H9 (cell line): ENCODE measurements around the gene PAQR7. TPM values are rescaled to one million over a fixed set of nuclear protein-coding genes. Genes with fewer than 3 reads are reported as not detected.

Experiments
- DNase-seq: peaks from one replicate; pipeline ENCODE4 v3.0.0-alpha.2; 2017
- H2AFZ ChIP-seq: one replicate; pipeline ENCODE4 v1.6.1; 2013; ENCODE audit warnings: mild to moderate bottlenecking, low read length, control low read depth, moderate library complexity
- H2AK5ac ChIP-seq: 2 replicates; pipeline ENCODE4 v1.6.1; 2013; ENCODE audit warnings: low read length, control low read depth, mixed read lengths; ENCODE audit not compliant: insufficient read length
- H2BK120ac ChIP-seq: one replicate; pipeline ENCODE4 v1.6.1; 2013; ENCODE audit warnings: low read depth, mild to moderate bottlenecking, low read length, control low read depth, inconsistent platforms; ENCODE audit not compliant: poor library complexity, severe bottlenecking
- H2BK12ac ChIP-seq: 2 replicates; pipeline ENCODE4 v1.6.1; 2013; ENCODE audit warnings: low read length, control low read depth, mixed read lengths, low read depth; ENCODE audit not compliant: insufficient read length
- H2BK15ac ChIP-seq: 2 replicates; pipeline ENCODE4 v1.6.1; 2013; ENCODE audit warnings: low read depth, low read length, control low read depth
- H2BK20ac ChIP-seq: one replicate; pipeline ENCODE4 v1.6.1; 2013; ENCODE audit warnings: low read depth, mild to moderate bottlenecking, low read length, control low read depth, inconsistent platforms; ENCODE audit not compliant: poor library complexity, severe bottlenecking
- H2BK5ac ChIP-seq: 2 replicates; pipeline ENCODE4 v1.6.1; 2013; ENCODE audit warnings: low read length, control low read depth, mixed read lengths; ENCODE audit not compliant: insufficient read length
- H3K14ac ChIP-seq: 2 replicates; pipeline ENCODE4 v1.6.1; 2013; ENCODE audit warnings: low read length, control low read depth; ENCODE audit not compliant: insufficient read depth
- H3K18ac ChIP-seq: 2 replicates; pipeline ENCODE4 v1.6.1; 2013; ENCODE audit warnings: low read depth, mild to moderate bottlenecking, mixed read lengths, low read length, control low read depth; ENCODE audit not compliant: insufficient read length
- H3K23ac ChIP-seq: 2 replicates; pipeline ENCODE4 v1.6.1; 2013; ENCODE audit warnings: low read length, control low read depth, mixed read lengths, low read depth; ENCODE audit not compliant: insufficient read length
- H3K23me2 ChIP-seq: 2 replicates; pipeline ENCODE4 v1.6.1; 2013; ENCODE audit warnings: low read depth, mild to moderate bottlenecking, mixed read lengths, low read length, control low read depth; ENCODE audit not compliant: insufficient read length, poor library complexity, severe bottlenecking
- H3K27ac ChIP-seq: 2 replicates; pipeline ENCODE4 v1.5.1; 2013; ENCODE audit warnings: low read length, control low read depth, mixed read lengths, low read depth; ENCODE audit not compliant: insufficient read length
- H3K27me3 ChIP-seq: 2 replicates; pipeline ENCODE4 v1.6.1; 2013; ENCODE audit warnings: low read length, control low read depth, inconsistent platforms; ENCODE audit not compliant: insufficient read depth
- H3K4ac ChIP-seq: 2 replicates; pipeline ENCODE4 v1.6.1; 2013; ENCODE audit warnings: low read depth, mild to moderate bottlenecking, control low read depth, inconsistent platforms, low read length, moderate library complexity
- H3K4me1 ChIP-seq: 2 replicates; pipeline ENCODE4 v1.6.1; 2013; ENCODE audit warnings: low read length, control low read depth, inconsistent platforms; ENCODE audit not compliant: insufficient read depth
- H3K4me2 ChIP-seq: 2 replicates; pipeline ENCODE4 v1.6.1; 2013; ENCODE audit warnings: low read length, control low read depth, mixed read lengths; ENCODE audit not compliant: insufficient read length, insufficient read depth
- H3K56ac ChIP-seq: 2 replicates; pipeline ENCODE4 v1.6.1; 2013; ENCODE audit warnings: low read depth, mild to moderate bottlenecking, mixed read lengths, low read length, control low read depth; ENCODE audit not compliant: insufficient read length
- H3K79me1 ChIP-seq: 2 replicates; pipeline ENCODE4 v1.6.1; 2013; ENCODE audit warnings: low read depth, mild to moderate bottlenecking, moderate library complexity, low read length, control low read depth, inconsistent platforms; ENCODE audit not compliant: insufficient read depth, poor library complexity, severe bottlenecking
- H3K79me2 ChIP-seq: 2 replicates; pipeline ENCODE4 v1.6.1; 2013; ENCODE audit warnings: low read length, control low read depth, inconsistent platforms; ENCODE audit not compliant: insufficient read depth
- H3K9ac ChIP-seq: 2 replicates; pipeline ENCODE4 v1.6.1; 2013; ENCODE audit warnings: low read length, control low read depth, mixed read lengths; ENCODE audit not compliant: insufficient read length; ENCODE audit errors: extremely low read depth
- H3K9me3 ChIP-seq: one replicate; pipeline ENCODE4 v1.6.1; 2013; ENCODE audit warnings: low read depth, low read length, inconsistent platforms; ENCODE audit not compliant: control insufficient read depth
- H3T11ph ChIP-seq: one replicate; pipeline ENCODE4 v1.6.1; 2013; ENCODE audit warnings: mild to moderate bottlenecking, low read length, control low read depth, inconsistent platforms
- H4K20me1 ChIP-seq: one replicate; pipeline ENCODE4 v1.6.1; 2013; ENCODE audit not compliant: control insufficient read depth, insufficient read length, insufficient read depth
- H4K5ac ChIP-seq: 2 replicates; pipeline ENCODE4 v1.6.1; 2013; ENCODE audit warnings: low read depth, mild to moderate bottlenecking, mixed read lengths, low read length, control low read depth; ENCODE audit not compliant: insufficient read length
- H4K8ac ChIP-seq: replicated peaks from 2 replicates; pipeline ENCODE4 v1.6.1; 2013; ENCODE audit warnings: low read length, control low read depth, mixed read lengths, low read depth; ENCODE audit not compliant: insufficient read length
- H4K91ac ChIP-seq: 2 replicates; pipeline ENCODE4 v1.6.1; 2013; ENCODE audit warnings: low read depth, mild to moderate bottlenecking, moderate library complexity, mixed read lengths, low read length, control low read depth; ENCODE audit not compliant: insufficient read length
- H3K27ac Mint-ChIP-seq, 3 experiments: 2 replicates in 2 of 3; 3 replicates in 1 of 3; pipeline ENCODE4 v1.8.0; 2020 to 2021; ENCODE audit warnings: mixed read lengths in 3 of 3, mild to moderate bottlenecking in 1 of 3, moderate library complexity in 1 of 3
- H3K27me3 Mint-ChIP-seq: 2 replicates; pipeline ENCODE4 v1.8.0; 2021; ENCODE audit warnings: low read depth, mild to moderate bottlenecking, moderate library complexity, mixed read lengths
- H3K36me3 Mint-ChIP-seq, 3 experiments: 2 replicates in 2 of 3; 3 replicates in 1 of 3; pipeline ENCODE4 v1.8.0; 2020 to 2021; ENCODE audit warnings: low read depth in 3 of 3, mixed read lengths in 3 of 3; ENCODE audit not compliant: insufficient read depth in 1 of 3
- H3K4me1 Mint-ChIP-seq, 2 experiments: 2 replicates each; pipeline ENCODE4 v1.8.0; 2020; ENCODE audit warnings: mixed read lengths in 2 of 2
- H3K4me3 Mint-ChIP-seq, 2 experiments: 2 replicates in 1 of 2; 3 replicates in 1 of 2; pipeline ENCODE4 v1.8.0; 2020 to 2021; ENCODE audit warnings: mild to moderate bottlenecking in 2 of 2, mixed read lengths in 2 of 2, moderate library complexity in 1 of 2
- H3K9me3 Mint-ChIP-seq, 2 experiments: 2 replicates in 1 of 2; 3 replicates in 1 of 2; pipeline ENCODE4 v1.8.0; 2020; ENCODE audit warnings: mild to moderate bottlenecking in 2 of 2, mixed read lengths in 2 of 2, moderate library complexity in 1 of 2
- CTCF ChIP-seq: fragments of 200-600 bp; sonication (generic); conservative IDR thresholded peaks from 3 replicates; pipeline ENCODE4 v1.8.0; 2021; ENCODE audit warnings: antibody characterized with exemption, mild to moderate bottlenecking
- WGBS: extraction: QIAGEN DNeasy Blood & Tissue Kit; methylation state at CpG from one replicate; pipeline ENCODE4 v1.1.7; 2013; ENCODE audit warnings: missing lambda C conversion rate, low lambda C conversion rate, mixed read lengths; ENCODE audit not compliant: insufficient read length; ENCODE audit errors: extremely low coverage; 5-methylcytosine and 5-hydroxymethylcytosine counted together
- total RNA-seq: library from RNA; stranded (reverse); gene quantifications from 2 replicates; pipeline ENCODE4 v1.2.1, GENCODE V29; 2021

Gene PAQR7
- total RNA-seq, 1 experiment from 2014 or later = 6.3 TPM

GRCh38 chr1:25880518-25880917 is 5.0 kb upstream of the PAQR7 start:
- no peak for TF ChIP-seq CTCF

More at GRCh38 chr1:25880518-25880917, 5.0 kb upstream of the PAQR7 start:
- Histone ChIP-seq H3K18ac (no peak overlapping the region), H3K4ac (no peak overlapping the region), H4K5ac (no peak overlapping the region), H3K79me1 (no peaks in the 10 kb centered on the region), H2BK20ac (no peak overlapping the region), H3K4me2 (no peak overlapping the region), H3K27me3 (no peaks in the 10 kb centered on the region; the same call in 1 of the 2 replicates), H3K4me1 (no peaks in the 10 kb centered on the region; the same call in 1 of the 2 replicates), H3K56ac (no peak overlapping the region), H4K91ac (no peak overlapping the region), H3K79me2 (no peaks in the 10 kb centered on the region), H2BK15ac (no peak overlapping the region), H3T11ph (no peak overlapping the region), H3K27ac (no peak overlapping the region), H3K23me2 (peaks cover 7% of the 10 kb centered on the region), H2BK5ac (no peak overlapping the region), H3K9ac (no peak overlapping the region), H2BK12ac (no peak overlapping the region), H4K20me1 (no peaks in the 10 kb centered on the region), H3K14ac (no peak overlapping the region), H2BK120ac (no peak overlapping the region), H2AK5ac (no peak overlapping the region), H3K23ac (no peak overlapping the region), H3K9me3 (no peaks in the 10 kb centered on the region), H4K8ac (no peak overlapping the region), H2AFZ (no peak overlapping the region)
- Mint-ChIP-seq H3K27me3 (peaks cover 36% of the 10 kb centered on the region), H3K4me3 (no peak overlapping the region), H3K36me3 (no peaks in the 10 kb centered on the region; a peak in 2 of 7 replicates), H3K4me1 (peaks cover 9% of the 10 kb centered on the region in 2 experiments), H3K27ac (peak overlapping the region in 1 of 3 experiments; percentile 88; a peak in 1 of 7 replicates), H3K9me3 (no peaks in the 10 kb centered on the region)
- no peak for DNase-seq
- no CpG with 5 or more reads among the region's 5 CpGs for WGBS
